ENCODE measurements around the gene DDAH2.
A peak's percentile ranks its signal among the peaks of the same experiment; 100 is the strongest.

Gene DDAH2

DNA sequence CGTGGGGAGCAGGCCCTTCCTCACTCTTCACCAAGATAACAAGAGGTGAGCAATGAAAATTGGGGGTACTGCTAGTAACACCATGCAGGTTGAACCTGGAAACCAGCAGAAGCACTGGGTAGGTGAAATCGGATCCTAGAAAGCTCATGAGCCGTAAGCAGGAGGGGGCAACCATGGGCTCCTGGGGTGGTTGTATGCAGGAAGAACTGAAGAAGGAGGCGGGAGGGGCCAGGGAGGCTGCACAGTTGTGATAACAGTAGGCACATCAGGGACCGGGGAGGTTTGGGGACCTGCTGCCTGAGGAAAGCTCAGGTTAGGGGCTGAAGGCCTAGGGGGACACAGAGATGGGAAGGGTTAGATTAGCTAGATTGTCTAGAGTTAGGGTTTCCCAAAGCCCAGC lies 42.6 kb downstream of the DDAH2 start:
- H3K4me3 ChIP-seq (ENCODE audit: low read depth, low read length), result no peak overlapping the region
- no peak for TF ChIP-seq CTCF (IDR thresholded peaks at IDR 0.05; ENCODE audit: low read depth, low read length)

- H3K4me3 ChIP-seq (ENCODE audit: low read depth, low read length), result no peak overlapping the region
- TF ChIP-seq CTCF (IDR thresholded peaks at IDR 0.05; ENCODE audit: low read depth, low read length), result no peak
These were observed 45.5 kb downstream of the DDAH2 start for GRCh38 chr6:31683591-31683990.

GRCh38 chr6:31681135-31681671 lies 47.9 kb downstream of the DDAH2 start:
- H3K4me3 ChIP-seq (ENCODE audit: low read depth, low read length), result peak overlapping the region; percentile 57
- no peak for TF ChIP-seq CTCF (IDR thresholded peaks at IDR 0.05; ENCODE audit: low read depth, low read length)

DNA sequence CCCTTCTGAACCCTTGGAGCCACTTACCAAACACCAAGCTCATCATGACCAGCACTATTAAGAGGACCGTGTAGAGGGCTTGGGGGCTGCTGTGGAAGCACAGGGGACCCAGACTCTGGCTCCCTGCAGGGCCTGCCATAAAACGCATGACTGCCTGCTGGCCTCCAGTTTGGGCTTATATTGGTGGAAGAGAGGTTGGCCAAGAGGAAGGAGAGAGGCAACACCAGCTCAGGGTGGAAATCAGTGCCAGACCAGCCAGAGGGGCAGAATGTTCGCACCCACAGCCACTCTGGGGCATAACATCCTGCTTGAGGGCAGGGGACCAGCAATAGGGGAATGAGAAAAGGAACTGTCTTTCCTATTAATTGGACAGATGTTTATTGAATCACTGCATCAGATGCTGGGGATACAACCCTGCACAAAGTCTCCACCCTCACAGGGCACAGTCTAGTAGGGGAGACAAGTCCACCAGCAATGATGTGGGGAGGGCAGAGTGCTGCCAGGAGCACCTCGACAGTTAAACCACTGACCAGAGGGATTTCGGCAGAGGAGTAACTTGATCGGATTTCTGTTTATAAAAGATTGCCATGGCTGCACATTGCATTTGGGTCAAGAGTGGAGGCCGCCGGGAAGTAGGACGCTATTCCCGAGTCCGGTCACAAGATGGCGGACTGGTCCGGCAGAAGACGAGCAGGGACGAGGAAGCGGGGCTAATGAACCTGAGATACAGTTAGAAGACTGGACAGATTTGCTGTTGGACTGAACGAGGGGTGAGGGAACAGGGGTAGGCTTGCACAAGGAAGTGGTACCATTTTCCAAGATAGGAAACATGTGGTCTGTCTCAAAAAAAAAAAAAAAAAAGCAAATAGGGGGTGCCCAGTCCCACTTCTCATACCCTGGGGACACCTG lies 48.6 kb downstream of the DDAH2 start, which contains the start of gene LY6G5C:
Gene LY6G5C (minus strand): TSS at position 842 of the 909 bp plus-strand sequence. CDS start 694 bp downstream, at position 148.
- TF ChIP-seq CTCF (IDR thresholded peaks at IDR 0.05; ENCODE audit: low read depth, low read length), result peak; percentile 54
- peak within 1 kb of the TSS; percentile 57 for H3K4me3 ChIP-seq (ENCODE audit: low read depth, low read length)

DNA sequence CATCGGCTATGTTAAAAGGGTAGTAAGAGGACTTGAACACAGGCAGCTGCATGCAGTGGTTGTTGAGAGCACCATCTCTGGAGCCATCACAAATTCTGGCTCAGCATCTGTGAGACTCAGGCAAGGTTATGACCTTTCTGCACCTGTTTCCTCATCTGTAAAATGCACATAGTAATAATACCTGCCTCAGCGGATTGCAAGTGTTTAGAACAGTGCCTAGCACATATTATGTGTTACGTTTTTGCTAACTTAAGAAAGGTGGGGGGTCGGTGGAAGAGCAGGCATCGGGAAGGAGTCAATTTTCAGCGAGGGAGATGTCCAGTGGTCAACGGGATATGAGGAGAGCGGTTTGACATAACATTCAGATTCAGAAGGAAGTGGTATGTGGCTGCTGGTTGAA lies 51.1 kb downstream of the DDAH2 start:
- no peak overlapping the region for H3K4me3 ChIP-seq (ENCODE audit: low read depth, low read length)
- TF ChIP-seq CTCF (IDR thresholded peaks at IDR 0.05; ENCODE audit: low read depth, low read length), result no peak
